A172 (cell line): ENCODE data around the gene DPAGT1. TPM values are rescaled to one million over a fixed set of nuclear protein-coding genes. Genes with fewer than 3 reads are reported as not detected.
"Not testable (repeated sequence)": the region's sequence is repeated elsewhere in the genome, so short reads cannot be mapped to it uniquely, and the experiment has no call there.

ENCODE experiments used
- DNase-seq: peaks from one replicate; pipeline ENCODE4 v3.0.0-alpha.2; 2015; ENCODE audit warnings: low spot score
- total RNA-seq: library from RNA; depleted of rRNA; stranded (reverse); fragments of >200 nt; shearing (Covaris generic); gene quantifications from 2 replicates; pipeline ENCODE4 v1.2.3, GENCODE V29; 2014

DPAGT1 gene
- total RNA-seq, 1 experiment from 2014 or later, result 9.8 TPM

DNA sequence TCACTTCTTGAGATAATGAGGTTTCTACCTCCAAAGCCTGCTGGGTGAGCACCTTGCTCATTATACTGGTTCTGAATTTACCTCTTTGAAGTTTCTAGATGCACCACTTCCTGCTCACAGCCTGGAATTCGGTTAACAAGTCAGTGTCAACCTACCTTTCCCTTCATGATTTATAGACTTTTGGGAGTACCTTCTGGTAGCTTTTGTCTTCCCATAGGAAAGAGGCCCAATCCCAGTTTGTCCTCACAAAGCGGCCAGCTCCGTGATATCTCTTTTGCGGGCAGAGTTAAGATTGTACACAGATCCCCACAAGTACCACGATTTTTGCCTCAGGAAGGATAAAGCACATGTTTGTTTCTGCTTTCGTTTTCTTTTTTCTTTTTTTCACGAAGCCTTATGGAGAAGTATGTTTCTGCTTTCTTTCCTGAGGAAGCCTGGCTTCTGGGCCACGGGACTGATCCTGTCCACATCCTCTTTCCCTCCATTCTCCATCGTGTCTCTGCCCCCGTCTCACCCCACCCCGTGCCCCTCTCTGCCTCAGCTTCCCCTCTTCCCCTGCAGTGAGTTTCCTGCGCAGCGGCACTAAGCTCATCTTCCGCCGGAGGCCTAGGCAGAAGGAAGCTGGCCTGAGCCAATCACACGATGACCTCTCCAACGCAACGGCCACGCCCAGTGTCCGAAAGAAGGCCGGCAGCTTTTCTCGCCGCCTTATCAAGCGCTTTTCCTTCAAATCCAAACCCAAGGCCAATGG lies 14.0 kb upstream of the DPAGT1 start:
- DNase-seq, result no peak

DNA sequence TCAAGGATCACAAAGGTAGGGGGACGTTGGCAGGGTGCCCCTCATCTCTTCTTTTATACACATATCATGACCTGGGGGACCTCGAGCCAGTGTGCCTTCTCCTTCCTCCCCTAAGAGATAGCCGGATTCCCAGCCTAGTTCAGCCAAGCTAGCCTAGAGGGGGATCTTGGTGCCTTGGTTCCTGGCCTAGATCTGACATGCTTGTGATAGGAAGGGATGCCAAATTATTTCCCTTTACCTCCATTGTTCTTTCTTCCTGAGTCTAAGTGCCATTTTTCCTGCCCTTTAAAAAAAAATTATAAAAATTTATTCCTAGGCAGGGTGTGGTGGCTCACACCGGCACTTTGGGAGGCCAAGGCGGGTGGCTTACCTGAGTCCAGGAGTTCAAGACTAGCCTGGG lies 12.7 kb upstream of the DPAGT1 start:
- DNase-seq, result no peak

DNA sequence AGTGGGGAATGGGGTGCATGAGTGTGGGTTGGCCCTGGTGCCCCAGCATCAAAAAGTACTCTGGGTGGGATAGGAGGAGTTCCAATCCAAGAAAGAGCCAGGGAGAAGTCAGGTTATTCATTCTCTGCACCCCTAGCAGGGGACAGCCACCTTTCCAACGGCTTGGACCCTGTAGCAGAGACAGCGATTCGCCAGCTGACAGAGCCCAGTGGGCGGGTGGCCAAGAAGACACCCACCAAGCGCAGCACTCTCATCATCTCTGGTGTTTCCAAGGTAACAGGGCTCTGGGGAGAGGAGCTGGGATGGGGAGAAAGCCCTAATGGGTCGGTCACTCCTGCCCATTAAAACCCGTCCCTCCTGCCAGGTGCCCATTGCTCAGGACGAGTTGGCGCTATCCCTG lies 12.1 kb upstream of the DPAGT1 start:
- DNase-seq, result no peak

DNA sequence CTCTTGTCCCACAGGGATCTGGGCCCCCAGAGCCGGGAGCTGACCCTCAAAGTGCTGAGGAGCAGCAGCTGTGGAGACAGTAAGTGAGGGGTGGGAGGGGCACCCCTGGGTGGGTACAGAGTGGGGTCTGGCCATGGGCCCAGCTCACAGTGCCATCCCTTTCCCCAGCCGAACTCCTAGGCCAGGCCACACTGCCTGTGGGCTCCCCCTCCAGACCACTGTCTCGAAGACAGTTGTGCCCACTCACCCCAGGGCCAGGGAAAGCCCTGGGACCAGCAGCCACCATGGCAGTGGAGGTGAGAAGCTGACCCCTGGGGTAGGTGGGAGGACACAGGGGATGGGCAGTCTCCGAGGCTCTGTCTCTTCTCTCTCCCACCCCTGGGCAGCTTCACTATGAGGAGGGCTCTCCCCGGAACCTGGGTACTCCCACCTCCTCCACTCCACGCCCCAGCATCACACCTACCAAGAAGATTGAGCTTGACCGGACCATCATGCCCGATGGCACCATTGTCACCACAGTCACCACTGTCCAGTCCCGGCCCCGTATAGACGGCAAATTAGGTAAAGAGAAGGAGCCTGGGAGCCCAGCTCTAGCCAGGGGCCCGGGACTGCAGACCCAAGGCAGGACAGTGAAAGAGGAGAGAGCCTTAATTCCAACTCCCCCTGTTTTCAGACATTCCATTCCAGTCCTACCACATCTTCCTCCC lies 10.8 kb upstream of the DPAGT1 start:
- no peak for DNase-seq

DNA sequence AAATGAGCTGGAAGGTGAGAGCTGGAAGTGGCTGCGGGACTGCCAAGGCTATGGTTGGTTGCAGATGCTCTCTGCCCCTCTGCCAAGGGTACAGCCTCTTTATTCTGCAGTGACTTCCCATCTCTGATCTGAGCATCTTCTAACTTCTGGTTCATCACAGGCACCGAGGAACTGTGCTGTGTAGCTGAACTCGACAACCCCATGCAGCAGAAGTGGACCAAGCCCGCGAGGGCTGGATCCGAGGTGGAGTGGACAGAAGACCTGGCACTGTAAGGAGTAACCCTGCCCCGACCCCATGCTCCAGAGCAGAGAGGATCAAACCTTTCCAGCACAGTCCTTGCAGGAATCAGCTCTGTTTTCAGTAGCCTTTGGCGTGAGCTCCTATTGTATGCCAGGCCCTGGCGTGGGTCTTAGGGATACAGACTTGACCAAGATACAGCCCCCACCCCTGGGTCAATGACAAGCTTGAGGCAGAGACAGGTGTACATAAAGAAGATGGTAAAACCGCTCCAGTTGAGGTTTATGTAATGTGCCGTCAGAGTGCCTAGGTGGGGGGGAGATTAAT lies 9.8 kb upstream of the DPAGT1 start:
- no peak for DNase-seq

GRCh38 chr11:119110439-119110838 lies 8.8 kb upstream of the DPAGT1 start:
- DNase-seq, result no peak

- no peak for DNase-seq
Observed at GRCh38 chr11:119109843-119110242, 8.2 kb upstream of the DPAGT1 start.

GRCh38 chr11:119108857-119109221 lies 7.2 kb upstream of the DPAGT1 start:
- no peak for DNase-seq

GRCh38 chr11:119108146-119108856 lies 6.6 kb upstream of the DPAGT1 start:
- DNase-seq, result peak; percentile 68

DNA sequence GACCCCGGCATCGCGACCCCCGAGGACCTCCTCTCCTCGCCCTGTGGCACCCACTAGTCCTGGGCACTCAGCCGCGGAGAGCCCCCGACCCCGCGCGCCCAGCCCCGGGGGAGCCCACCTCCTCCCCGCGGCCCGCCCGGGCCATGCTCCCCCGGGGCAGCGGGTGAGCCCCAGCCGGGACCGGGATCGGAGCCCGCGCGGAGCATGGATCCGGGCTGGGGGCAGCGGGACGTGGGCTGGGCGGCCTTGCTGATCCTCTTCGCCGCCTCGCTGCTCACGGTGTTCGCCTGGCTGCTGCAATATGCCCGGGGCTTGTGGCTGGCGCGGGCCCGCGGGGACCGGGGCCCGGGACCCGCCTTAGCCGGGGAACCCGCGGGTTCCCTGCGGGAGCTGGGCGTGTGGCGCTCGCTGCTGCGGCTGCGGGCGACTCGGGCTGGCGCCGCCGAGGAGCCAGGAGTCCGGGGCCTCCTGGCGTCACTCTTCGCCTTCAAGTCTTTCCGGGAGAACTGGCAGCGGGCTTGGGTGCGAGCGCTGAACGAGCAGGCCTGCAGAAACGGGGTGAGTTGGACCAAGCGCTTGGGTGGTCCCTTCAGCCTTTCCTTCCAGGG lies 6.0 kb upstream of the DPAGT1 start:
- DNase-seq, result no peak

DNA sequence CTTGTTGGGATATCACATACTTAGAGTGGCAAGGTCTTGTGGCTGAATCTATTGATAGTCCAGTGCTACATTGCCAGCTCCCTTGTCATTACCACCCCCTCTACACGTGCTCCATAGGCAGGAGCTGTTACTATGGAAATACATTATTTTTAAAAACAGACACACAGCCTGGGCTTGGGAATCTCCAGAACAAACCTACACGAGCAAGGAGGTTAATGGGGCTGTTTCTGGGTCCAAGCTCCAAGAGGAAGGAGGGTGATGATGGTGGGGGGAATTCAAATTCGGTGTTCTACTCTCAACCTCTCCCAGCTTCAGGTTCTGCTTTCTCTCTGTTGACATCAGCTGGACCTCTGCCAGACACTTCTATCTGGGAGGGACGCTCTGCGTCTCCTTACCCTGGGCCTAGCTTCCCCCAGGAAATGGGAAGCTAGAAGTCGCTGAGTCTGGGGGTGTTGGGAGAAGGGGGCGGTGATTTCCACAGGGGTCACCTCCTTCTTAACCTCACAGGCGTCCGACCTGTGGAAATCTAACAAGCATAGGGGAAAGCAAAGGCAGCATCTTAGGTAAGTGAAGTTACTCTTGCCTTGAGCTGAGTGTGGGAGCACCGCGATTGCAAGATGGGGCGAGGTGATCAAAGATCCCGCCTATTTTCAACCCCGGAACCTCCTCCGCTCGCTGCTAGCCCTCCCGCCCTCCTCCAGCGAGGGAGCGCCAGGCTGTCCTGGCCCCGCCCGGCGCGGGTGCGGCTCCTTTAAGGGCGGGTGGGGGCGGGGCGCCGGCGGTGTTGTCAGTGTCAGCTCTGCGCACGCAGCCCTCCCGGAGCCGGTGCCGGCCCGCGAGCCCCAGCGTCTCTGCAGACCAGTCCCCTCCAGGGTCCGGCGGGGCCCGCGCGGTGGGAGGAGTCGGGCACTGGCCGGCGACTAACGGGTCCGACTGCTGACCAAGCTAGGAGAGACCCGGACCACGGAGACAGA lies 5.2 kb upstream of the DPAGT1 start, which contains the start of gene C2CD2L:
TSS of gene C2CD2L (plus strand) at position 781 of the 974 bp plus-strand sequence. CDS start 398 bp downstream, outside the sequence.
- DNase-seq, result peak; percentile 73

DNA sequence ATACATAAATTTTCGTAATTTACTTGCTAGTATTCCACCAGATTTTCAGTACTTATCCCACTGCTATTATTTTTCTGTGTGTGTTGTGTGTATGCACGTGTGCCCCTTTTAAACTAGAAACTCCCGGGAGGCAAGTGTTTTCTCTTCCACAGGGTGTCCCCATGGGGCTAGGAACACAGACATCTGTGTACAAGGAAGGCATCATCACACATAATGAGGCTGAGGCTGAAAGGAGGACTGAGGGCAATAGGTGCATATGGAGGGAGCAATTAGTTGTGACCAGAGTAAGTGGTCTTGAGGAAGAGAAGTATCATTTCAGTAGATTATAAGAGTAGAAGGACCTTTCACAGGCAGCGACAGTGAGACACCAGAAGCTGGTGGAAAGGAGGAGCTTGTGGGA lies 2.1 kb upstream of the DPAGT1 start:
- no peak for DNase-seq

GRCh38 chr11:119103161-119103664 lies 1.6 kb upstream of the DPAGT1 start:
- not testable (repeated sequence) for DNase-seq

GRCh38 chr11:119100994-119101758 lies 477 bp downstream of the DPAGT1 start:
- no peak for DNase-seq

DNA sequence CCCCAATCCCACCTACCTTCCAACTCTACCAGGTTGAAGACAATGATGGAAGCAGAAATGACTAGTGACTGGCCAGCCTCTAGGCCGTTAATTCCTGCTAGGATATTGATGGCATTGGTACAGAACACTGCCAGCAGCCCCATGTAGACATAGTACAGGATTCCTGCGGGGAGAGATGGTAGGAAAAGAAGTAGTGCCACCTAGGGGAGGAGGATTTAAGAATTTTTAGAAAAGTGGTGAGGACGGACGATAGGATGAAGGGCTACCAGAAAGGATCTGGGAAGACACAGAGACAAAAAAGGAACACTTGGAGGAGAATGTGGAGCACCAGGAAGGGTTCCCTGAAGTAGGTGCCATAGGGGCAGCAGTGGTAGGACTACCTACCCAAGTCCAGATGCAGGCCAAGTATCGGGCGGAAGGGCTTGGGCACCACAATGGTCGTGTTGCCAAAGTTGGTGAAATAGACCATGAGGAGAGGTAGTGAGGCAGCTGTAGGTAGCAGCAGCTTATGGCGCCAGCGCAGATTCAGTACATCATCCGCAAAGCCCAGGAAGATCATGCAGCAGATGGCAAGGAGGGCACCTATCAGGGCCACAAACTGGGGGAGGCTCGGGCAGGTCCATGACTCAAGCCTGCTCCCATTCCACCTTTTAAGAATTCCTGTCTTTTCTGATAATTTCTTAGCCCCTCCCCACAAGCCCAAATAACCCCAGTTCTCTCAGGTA lies 1.2 kb downstream of the DPAGT1 start:
- peak; percentile 39 for DNase-seq

DNA sequence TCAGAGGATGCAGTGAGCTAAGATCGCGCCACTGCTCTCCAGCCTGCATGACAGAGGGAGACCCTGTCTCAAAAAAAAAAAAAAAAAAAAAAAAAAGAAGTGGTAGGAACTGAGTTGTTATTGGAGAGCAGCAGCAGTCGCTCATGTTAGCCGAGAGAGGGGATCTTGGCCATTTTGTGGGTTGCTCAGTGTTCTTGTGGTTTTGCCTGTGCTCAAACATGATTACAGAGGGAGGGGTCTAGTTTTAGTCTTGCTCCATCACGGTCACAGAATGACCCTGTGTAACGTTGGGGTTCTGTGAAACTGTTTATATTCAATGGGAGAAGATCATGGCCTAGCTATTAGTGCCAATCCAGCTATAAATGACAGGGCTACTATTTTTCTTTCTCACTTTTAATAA lies 1.9 kb downstream of the DPAGT1 start:
- no peak for DNase-seq

- DNase-seq, result peak; percentile 97
Observed at GRCh38 chr11:119095066-119095880, 6.4 kb downstream of the DPAGT1 start.

GRCh38 chr11:119094816-119095065 lies 6.9 kb downstream of the DPAGT1 start:
- peak; percentile 26 for DNase-seq
